22Rv1 (cell line): ENCODE measurements around the gene RPA1.

Experiments
- ZFX ChIP-seq: fragments of 450-650 bp; IDR thresholded peaks from 2 replicates; pipeline ENCODE4 v1.6.1; 2017; ENCODE audit warnings: antibody characterized with exemption, borderline replicate concordance
- TF ChIP-seq, protein P1 (sequence below): fragments of 450-650 bp; IDR thresholded peaks from 2 replicates; pipeline ENCODE4 v1.5.1; 2017; ENCODE audit warnings: mild to moderate bottlenecking

DNA sequence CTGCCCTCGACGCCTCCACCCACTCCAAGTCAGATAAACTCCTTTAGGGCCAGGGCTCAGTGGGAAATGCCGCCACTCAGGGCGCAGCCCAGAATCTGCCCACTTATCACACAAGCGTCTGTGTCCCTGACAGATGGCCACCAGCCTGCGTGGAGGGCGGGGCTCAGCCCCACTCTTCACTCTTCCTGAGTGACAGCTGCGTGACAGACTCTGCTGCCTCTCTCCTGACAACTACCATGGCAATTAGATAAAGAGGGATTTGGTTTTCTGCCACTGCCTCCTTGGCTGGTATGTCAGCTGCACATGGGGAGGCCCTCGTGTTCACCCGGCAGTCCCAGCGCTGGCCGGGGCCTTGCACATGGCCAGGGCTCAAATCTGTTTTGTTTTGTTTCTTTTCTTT, 99.2 kb downstream of the RPA1 start:
- TF ChIP-seq, protein P1, sequence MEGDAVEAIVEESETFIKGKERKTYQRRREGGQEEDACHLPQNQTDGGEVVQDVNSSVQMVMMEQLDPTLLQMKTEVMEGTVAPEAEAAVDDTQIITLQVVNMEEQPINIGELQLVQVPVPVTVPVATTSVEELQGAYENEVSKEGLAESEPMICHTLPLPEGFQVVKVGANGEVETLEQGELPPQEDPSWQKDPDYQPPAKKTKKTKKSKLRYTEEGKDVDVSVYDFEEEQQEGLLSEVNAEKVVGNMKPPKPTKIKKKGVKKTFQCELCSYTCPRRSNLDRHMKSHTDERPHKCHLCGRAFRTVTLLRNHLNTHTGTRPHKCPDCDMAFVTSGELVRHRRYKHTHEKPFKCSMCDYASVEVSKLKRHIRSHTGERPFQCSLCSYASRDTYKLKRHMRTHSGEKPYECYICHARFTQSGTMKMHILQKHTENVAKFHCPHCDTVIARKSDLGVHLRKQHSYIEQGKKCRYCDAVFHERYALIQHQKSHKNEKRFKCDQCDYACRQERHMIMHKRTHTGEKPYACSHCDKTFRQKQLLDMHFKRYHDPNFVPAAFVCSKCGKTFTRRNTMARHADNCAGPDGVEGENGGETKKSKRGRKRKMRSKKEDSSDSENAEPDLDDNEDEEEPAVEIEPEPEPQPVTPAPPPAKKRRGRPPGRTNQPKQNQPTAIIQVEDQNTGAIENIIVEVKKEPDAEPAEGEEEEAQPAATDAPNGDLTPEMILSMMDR: no peak
- no peak for TF ChIP-seq ZFX
